CD4-positive, alpha-beta T cell (primary cell): ENCODE data around the gene SHISA5. TPM values are rescaled to one million over a fixed set of nuclear protein-coding genes. Genes with fewer than 3 reads are reported as not detected.

ENCODE experiments used
- ATAC-seq: fragments of 200-7000 bp; cut with Tn5 transposase; one replicate; pipeline ENCODE4 v1.10.0; 2022; ENCODE audit warnings: mild to moderate bottlenecking; ENCODE audit not compliant: poor library complexity
- CTCF ChIA-PET: fragments of 350-600 bp; sonication (Branson Sonifier 250); formaldehyde crosslinking; loops from one replicate; lab custom pipeline; 2021; ENCODE audit warnings: antibody characterized with exemption, inconsistent platforms; lab: Charles Lee
- POLR2A ChIA-PET: fragments of 350-600 bp; sonication (Branson Sonifier 250); formaldehyde crosslinking; loops from one replicate; lab custom pipeline; 2021; ENCODE audit warnings: antibody characterized with exemption, inconsistent platforms; lab: Charles Lee
- DNase-seq, 14 experiments: peaks; one replicate each; pipeline ENCODE4 v3.0.0-alpha.2; 2013 to 2020; ENCODE audit warnings: mixed read lengths in 2 of 14
- H3K27ac ChIP-seq, 2 donors: one replicate each; pipeline versions ENCODE4 v1.5.1 to v1.7.0; 2013; ENCODE audit warnings: low read length in 2 of 2, low read depth in 1 of 2, mild to moderate bottlenecking in 1 of 2
- H3K27me3 ChIP-seq, 2 experiments: 1 replicate in 1 of 2; 2 replicates in 1 of 2; pipeline versions ENCODE4 v1.6.1 to v1.7.0; 2013; ENCODE audit warnings: low read length in 2 of 2, control low read depth in 1 of 2, mild to moderate bottlenecking in 1 of 2, moderate library complexity in 1 of 2; ENCODE audit not compliant: insufficient read depth in 2 of 2, control insufficient read depth in 1 of 2
- H3K36me3 ChIP-seq: one replicate; pipeline ENCODE4 v1.6.1; 2013; ENCODE audit warnings: low read length, control low read depth; ENCODE audit not compliant: insufficient read depth
- H3K4me1 ChIP-seq: one replicate; pipeline ENCODE4 v1.6.1; 2013; ENCODE audit warnings: low read length, control low read depth; ENCODE audit not compliant: insufficient read depth
- H3K4me3 ChIP-seq: one replicate; pipeline ENCODE4 v1.5.1; 2013; ENCODE audit warnings: mild to moderate bottlenecking, low read length, moderate library complexity
- H3K9me3 ChIP-seq, 2 experiments: 1 replicate in 1 of 2; 2 replicates in 1 of 2; pipeline versions ENCODE4 v1.6.1 to v1.7.0; 2013; ENCODE audit warnings: low read length in 2 of 2, mild to moderate bottlenecking in 2 of 2, control low read depth in 1 of 2, moderate library complexity in 1 of 2; ENCODE audit not compliant: control insufficient read depth in 1 of 2, insufficient read depth in 1 of 2
- H3K27ac Mint-ChIP-seq: one replicate; pipeline ENCODE4 v1.8.0; 2020; ENCODE audit warnings: mixed read lengths
- H3K27me3 Mint-ChIP-seq: one replicate; pipeline ENCODE4 v1.8.0; 2021; ENCODE audit warnings: mixed read lengths
- H3K36me3 Mint-ChIP-seq: one replicate; pipeline ENCODE4 v1.8.0; 2021; ENCODE audit warnings: low read depth, mixed read lengths
- H3K4me1 Mint-ChIP-seq: one replicate; pipeline ENCODE4 v1.8.0; 2021; ENCODE audit warnings: low read depth, mixed read lengths
- H3K4me3 Mint-ChIP-seq: one replicate; pipeline ENCODE4 v1.8.0; 2020; ENCODE audit warnings: mild to moderate bottlenecking, mixed read lengths
- H3K9me3 Mint-ChIP-seq: one replicate; pipeline ENCODE4 v1.8.0; 2020; ENCODE audit warnings: mixed read lengths
- intact Hi-C, 2 experiments: fragments of 100-400 bp; cut with DNase I in 1 of 2; cut with micrococcal nuclease in 1 of 2; formaldehyde crosslinking; loops; one replicate each; pipeline versions ENCODE4 v1.15.1 to v1.9.0; 2023 to 2025; cut with DNase I, micrococcal nuclease
- total RNA-seq, 174 experiments: library from RNA in 2 of 174; stranded (reverse) in 2 of 174; gene quantifications; one replicate each; pipeline ENCODE4 v1.2.3 and lab custom pipeline; 2021 to 2026
- TF ChIP-seq, protein P1 (sequence below): fragments of 200-600 bp; IDR thresholded peaks from one replicate; pipeline ENCODE4 v1.8.0; 2022; ENCODE audit warnings: antibody characterized with exemption, mild to moderate bottlenecking

The SHISA5 gene
- total RNA-seq, 2 experiments from 2014 or later = 102 to 109 TPM

- peaks cover 15% of the 10 kb centered on the region for H3K4me1 Mint-ChIP-seq
- ATAC-seq = peak; percentile 68
- intact Hi-C loops = no loop called here
- TF ChIP-seq, protein P1, sequence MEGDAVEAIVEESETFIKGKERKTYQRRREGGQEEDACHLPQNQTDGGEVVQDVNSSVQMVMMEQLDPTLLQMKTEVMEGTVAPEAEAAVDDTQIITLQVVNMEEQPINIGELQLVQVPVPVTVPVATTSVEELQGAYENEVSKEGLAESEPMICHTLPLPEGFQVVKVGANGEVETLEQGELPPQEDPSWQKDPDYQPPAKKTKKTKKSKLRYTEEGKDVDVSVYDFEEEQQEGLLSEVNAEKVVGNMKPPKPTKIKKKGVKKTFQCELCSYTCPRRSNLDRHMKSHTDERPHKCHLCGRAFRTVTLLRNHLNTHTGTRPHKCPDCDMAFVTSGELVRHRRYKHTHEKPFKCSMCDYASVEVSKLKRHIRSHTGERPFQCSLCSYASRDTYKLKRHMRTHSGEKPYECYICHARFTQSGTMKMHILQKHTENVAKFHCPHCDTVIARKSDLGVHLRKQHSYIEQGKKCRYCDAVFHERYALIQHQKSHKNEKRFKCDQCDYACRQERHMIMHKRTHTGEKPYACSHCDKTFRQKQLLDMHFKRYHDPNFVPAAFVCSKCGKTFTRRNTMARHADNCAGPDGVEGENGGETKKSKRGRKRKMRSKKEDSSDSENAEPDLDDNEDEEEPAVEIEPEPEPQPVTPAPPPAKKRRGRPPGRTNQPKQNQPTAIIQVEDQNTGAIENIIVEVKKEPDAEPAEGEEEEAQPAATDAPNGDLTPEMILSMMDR = no peak
- Histone ChIP-seq H3K27me3 (no peaks in the 10 kb centered on the region), H3K4me3 (peak overlapping the region; percentile 56), H3K4me1 (peaks cover 20% of the 10 kb centered on the region), H3K27ac (no peak overlapping the region), H3K36me3 (peaks cover 15% of the 10 kb centered on the region), H3K9me3 (no peaks in the 10 kb centered on the region)
- ChIA-PET CTCF (no interaction called here), POLR2A (interaction anchor here (3.1 kb wide), 1 partner anchor 11 kb away, joined by 19 read pairs; the partner anchor contains the start of genes CCDC51 and TMA7)
- H3K4me3 Mint-ChIP-seq = peak overlapping the region; percentile 87
- H3K36me3 Mint-ChIP-seq = peaks cover 10% of the 10 kb centered on the region
- H3K27ac Mint-ChIP-seq = peak overlapping the region; percentile 49
- H3K27me3 Mint-ChIP-seq = no peaks in the 10 kb centered on the region
- no peaks in the 10 kb centered on the region for H3K9me3 Mint-ChIP-seq
- DNase-seq = peak; percentile 25 to 85 (median 55)
Observed at GRCh38 chr3:48429317-48429959, 74.5 kb downstream of the SHISA5 start.

DNA sequence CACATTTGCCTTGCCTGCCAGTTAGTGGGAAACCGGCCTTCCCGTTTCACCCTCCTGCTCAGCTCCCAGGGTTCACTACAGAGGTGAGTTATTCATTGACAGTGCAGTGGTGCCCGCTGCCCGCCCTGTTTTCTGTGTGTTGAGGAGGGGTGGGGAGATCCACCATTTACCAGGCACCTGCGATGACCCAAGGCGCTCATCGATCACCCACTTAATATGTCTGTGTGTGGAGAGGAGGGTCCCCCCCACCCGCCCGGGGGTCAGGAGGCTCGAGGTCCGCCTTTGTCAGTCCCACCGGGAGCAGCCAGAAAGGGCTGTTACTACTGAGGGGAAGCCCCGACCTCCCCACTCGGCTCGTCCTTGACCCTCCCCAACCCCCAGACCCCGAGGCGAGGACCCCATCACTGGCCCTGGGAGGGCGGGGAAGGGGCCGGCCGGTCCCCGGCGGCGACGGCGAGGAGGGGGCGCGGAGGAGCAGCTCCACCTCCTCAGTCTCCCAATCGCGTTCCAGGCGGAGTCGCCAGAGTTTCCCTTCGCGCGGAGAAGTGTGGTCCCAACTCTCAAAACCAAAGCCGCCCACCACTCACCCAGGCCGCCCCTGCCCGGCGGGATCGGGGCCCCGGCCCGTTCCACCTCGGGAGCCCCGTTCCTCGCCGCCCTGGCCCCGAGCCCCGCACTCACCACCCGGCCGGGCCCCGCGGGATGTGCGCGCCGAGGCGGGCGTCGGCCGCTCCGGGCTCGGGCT lies 75.2 kb downstream of the SHISA5 start:
- Histone ChIP-seq H3K4me3 (peak overlapping the region; percentile 41), H3K4me1 (peaks cover 17% of the 10 kb centered on the region), H3K27ac (no peak overlapping the region), H3K9me3 (no peaks in the 10 kb centered on the region), H3K36me3 (peaks cover 15% of the 10 kb centered on the region), H3K27me3 (no peaks in the 10 kb centered on the region)
- TF ChIP-seq, protein P1 = no peak
- ChIA-PET POLR2A (interaction anchor here (3.1 kb wide), 1 partner anchor 11 kb away, joined by 19 read pairs; the partner anchor contains the start of genes CCDC51 and TMA7), CTCF (interaction anchor here (0.5 kb wide), 1 partner anchor 938 kb away, joined by 3 read pairs; no protein-coding TSS in a partner anchor)
- no peak for ATAC-seq
- peaks cover 15% of the 10 kb centered on the region for H3K4me1 Mint-ChIP-seq
- DNase-seq = peak in 1 of 14 experiments; percentile 12
- peak overlapping the region; percentile 79 for H3K4me3 Mint-ChIP-seq
- no peaks in the 10 kb centered on the region for H3K9me3 Mint-ChIP-seq
- H3K27ac Mint-ChIP-seq = no peak overlapping the region
- intact Hi-C loops = no loop called here
- peaks cover 10% of the 10 kb centered on the region for H3K36me3 Mint-ChIP-seq
- no peaks in the 10 kb centered on the region for H3K27me3 Mint-ChIP-seq

- CTCF ChIA-PET = interaction anchor here (0.5 kb wide), 1 partner anchor 939 kb away, joined by 3 read pairs; no protein-coding TSS in a partner anchor
- POLR2A ChIA-PET = interaction anchor here (3.1 kb wide), 1 partner anchor 12 kb away, joined by 19 read pairs; the partner anchor contains the start of genes CCDC51 and TMA7
- Histone ChIP-seq H3K27me3 (no peaks in the 10 kb centered on the region), H3K27ac (no peak overlapping the region), H3K4me3 (no peak overlapping the region), H3K36me3 (peaks cover 9% of the 10 kb centered on the region), H3K4me1 (peaks cover 17% of the 10 kb centered on the region), H3K9me3 (no peaks in the 10 kb centered on the region)
- Mint-ChIP-seq H3K4me1 (peaks cover 15% of the 10 kb centered on the region), H3K36me3 (peaks cover 10% of the 10 kb centered on the region), H3K4me3 (peak overlapping the region; percentile 79), H3K27ac (no peak overlapping the region), H3K9me3 (no peaks in the 10 kb centered on the region), H3K27me3 (no peaks in the 10 kb centered on the region)
- ATAC-seq (no peak), DNase-seq (no peak)
- TF ChIP-seq, protein P1 = no peak
- intact Hi-C loops = no loop called here
Observed at GRCh38 chr3:48428088-48428571, 75.8 kb downstream of the SHISA5 start.
